Measurements from ENCODE around the gene KIF5A.

DNA sequence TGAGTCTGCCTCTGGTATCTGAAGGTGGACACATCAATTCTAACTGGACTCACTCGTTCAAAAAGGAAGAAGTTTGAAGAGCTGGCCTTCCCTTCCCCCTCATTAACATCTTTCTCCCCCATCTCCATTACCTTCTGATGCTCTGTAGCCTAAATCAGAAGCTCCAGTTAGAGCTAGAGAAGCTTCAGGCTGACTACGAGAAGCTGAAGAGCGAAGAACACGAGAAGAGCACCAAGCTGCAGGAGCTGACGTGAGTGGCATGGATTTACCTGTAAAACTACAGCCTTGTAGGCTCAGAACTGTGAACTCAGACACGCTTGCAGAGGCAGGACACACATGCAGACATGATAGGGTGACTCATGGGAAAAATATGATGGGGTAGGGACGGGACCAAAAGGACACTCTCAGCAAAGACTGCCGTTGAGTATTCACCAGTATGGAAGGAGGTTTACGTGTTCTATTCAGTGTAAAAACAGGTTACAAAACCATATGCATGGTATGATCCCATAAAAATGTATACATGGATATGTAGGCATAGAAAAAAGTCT lies 26.8 kb downstream of the KIF5A start:
- no peak for TF ChIP-seq CTCF (conservative IDR thresholded peaks at IDR 0.05; ENCODE audit: low read depth, low read length)
- no peak for TF ChIP-seq POLR2A (IDR thresholded peaks at IDR 0.05; ENCODE audit: low read depth, low read length)
- TF ChIP-seq RAD21 (IDR thresholded peaks at IDR 0.05; ENCODE audit: low read length) = no peak
- no peak for TF ChIP-seq MAFK (IDR thresholded peaks at IDR 0.05; ENCODE audit: low read depth, low read length)
- no peak for TF ChIP-seq ELK1 (IDR thresholded peaks at IDR 0.05; ENCODE audit: borderline replicate concordance, low read depth, low read length)
- no peak for TF ChIP-seq SMC3 (IDR thresholded peaks at IDR 0.05; ENCODE audit: low read depth, low read length)
- TF ChIP-seq RFX5 (IDR thresholded peaks at IDR 0.05; ENCODE audit: low read depth, low read length) = no peak
- no peak for TF ChIP-seq CEBPB (IDR thresholded peaks at IDR 0.05; ENCODE audit: low read depth, low read length)
